Left ventricle myocardium inferior (tissue), 1 donor: ENCODE results near the gene MAP3K4. TPM values are rescaled to one million over a fixed set of nuclear protein-coding genes. Genes with fewer than 3 reads are reported as not detected.

Experiments used
- DNase-seq: peaks from one replicate; pipeline ENCODE4 v3.0.0-alpha.2; 2020
- H3K27ac ChIP-seq: fragments of 200-600 bp; replicated peaks from 2 replicates; pipeline ENCODE4 v1.8.0; 2021
- H3K27me3 ChIP-seq: fragments of 200-600 bp; 2 replicates; pipeline ENCODE4 v1.8.0; 2021; ENCODE audit warnings: low read depth
- H3K36me3 ChIP-seq: fragments of 200-600 bp; 2 replicates; pipeline ENCODE4 v1.8.0; 2021
- H3K4me1 ChIP-seq: fragments of 200-600 bp; 2 replicates; pipeline ENCODE4 v1.8.0; 2021
- H3K4me3 ChIP-seq: fragments of 200-600 bp; 2 replicates; pipeline ENCODE4 v1.8.0; 2021; ENCODE audit warnings: mild to moderate bottlenecking, moderate library complexity
- H3K9me3 ChIP-seq: fragments of 200-600 bp; replicated peaks from 2 replicates; pipeline ENCODE4 v1.8.0; 2021
- intact Hi-C: fragments of 100-400 bp; cut with micrococcal nuclease; formaldehyde crosslinking; loops from one replicate; pipeline ENCODE4 v1.11.0; 2022
- total RNA-seq: library from RNA; stranded (reverse); fragmentation: NEBNext Ultra II Directional; extraction: Animal tissue kit (Norgen Biotek cat#: 25700); gene quantifications from one replicate; pipeline ENCODE4 v1.2.1, GENCODE V29; 2021
- TF ChIP-seq, protein P1 (sequence below): fragments of 200-600 bp; IDR thresholded peaks from 2 replicates; pipeline ENCODE4 v1.8.0; 2021; ENCODE audit warnings: antibody characterized with exemption, mild to moderate bottlenecking, borderline replicate concordance
- donor health status: DM: no; HTN: yes; CAD: no; lungs with severe emphysema.

MAP3K4 gene
- total RNA-seq, 1 donor from 2014 or later: 37.1 TPM

DNA sequence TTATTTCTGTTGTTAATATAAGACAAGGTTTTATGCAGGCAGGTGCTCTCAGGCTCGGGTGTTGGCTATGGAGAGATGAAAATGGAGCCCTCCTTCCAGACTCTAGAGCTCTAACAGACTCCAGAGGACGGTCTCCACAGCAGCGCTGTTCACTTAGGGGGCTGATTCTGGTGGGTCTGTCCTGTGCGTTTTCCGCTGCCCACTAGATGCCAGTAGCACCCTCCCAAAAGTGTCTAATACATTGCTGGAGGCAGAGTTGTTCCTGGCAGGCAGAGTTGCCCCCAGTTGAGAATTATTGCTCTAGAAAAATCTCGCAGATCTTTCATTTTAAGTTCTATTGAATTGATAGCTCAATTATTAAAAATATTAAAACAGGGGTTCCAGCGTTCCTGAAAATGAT lies 109.9 kb downstream of the MAP3K4 start:
- TF ChIP-seq, protein P1, sequence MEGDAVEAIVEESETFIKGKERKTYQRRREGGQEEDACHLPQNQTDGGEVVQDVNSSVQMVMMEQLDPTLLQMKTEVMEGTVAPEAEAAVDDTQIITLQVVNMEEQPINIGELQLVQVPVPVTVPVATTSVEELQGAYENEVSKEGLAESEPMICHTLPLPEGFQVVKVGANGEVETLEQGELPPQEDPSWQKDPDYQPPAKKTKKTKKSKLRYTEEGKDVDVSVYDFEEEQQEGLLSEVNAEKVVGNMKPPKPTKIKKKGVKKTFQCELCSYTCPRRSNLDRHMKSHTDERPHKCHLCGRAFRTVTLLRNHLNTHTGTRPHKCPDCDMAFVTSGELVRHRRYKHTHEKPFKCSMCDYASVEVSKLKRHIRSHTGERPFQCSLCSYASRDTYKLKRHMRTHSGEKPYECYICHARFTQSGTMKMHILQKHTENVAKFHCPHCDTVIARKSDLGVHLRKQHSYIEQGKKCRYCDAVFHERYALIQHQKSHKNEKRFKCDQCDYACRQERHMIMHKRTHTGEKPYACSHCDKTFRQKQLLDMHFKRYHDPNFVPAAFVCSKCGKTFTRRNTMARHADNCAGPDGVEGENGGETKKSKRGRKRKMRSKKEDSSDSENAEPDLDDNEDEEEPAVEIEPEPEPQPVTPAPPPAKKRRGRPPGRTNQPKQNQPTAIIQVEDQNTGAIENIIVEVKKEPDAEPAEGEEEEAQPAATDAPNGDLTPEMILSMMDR: peak; percentile 29
- no peaks in the 10 kb centered on the region for H3K4me1 ChIP-seq
- H3K9me3 ChIP-seq: no peaks in the 10 kb centered on the region
- no peak for DNase-seq
- no peak overlapping the region for H3K27ac ChIP-seq
- intact Hi-C loops: no loop called here
- H3K27me3 ChIP-seq: no peaks in the 10 kb centered on the region
- no peak overlapping the region for H3K4me3 ChIP-seq
- peaks cover 98% of the 10 kb centered on the region for H3K36me3 ChIP-seq

- intact Hi-C loops: no loop called here
- H3K9me3 ChIP-seq: no peaks in the 10 kb centered on the region
- TF ChIP-seq, protein P1: no peak
- no peaks in the 10 kb centered on the region for H3K27me3 ChIP-seq
- no peak overlapping the region for H3K4me3 ChIP-seq
- DNase-seq: no peak
- H3K4me1 ChIP-seq: no peaks in the 10 kb centered on the region
- H3K27ac ChIP-seq: no peak overlapping the region
- H3K36me3 ChIP-seq: peaks cover 98% of the 10 kb centered on the region
These were observed 111.9 kb downstream of the MAP3K4 start for GRCh38 chr6:161103475-161103874.

GRCh38 chr6:161104966-161105365 lies 113.4 kb downstream of the MAP3K4 start:
- Histone ChIP-seq H3K4me3 (no peak overlapping the region), H3K9me3 (no peaks in the 10 kb centered on the region), H3K27ac (no peak overlapping the region), H3K27me3 (no peaks in the 10 kb centered on the region), H3K36me3 (peaks cover 98% of the 10 kb centered on the region), H3K4me1 (no peaks in the 10 kb centered on the region)
- no peak for DNase-seq
- TF ChIP-seq, protein P1: no peak
- intact Hi-C loops: no loop called here

DNA sequence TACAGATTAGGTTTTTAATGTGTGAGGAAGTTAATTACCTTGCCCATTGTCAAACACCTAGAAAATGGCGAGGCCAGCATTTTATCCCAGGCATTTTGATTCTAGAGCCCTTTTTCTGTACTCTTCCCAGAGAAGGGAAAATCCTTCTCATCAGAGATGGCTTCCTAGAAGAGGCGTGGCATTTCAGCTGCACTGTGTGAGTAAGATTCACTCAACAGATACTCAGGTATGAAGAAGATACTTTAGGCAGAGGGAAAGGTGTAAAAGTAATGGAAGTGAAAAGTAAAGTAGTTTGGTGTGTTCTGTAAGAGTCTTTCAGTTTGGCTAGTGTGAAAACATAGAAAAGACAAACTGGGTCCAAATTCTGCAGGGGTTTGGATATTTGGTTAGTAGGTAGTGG lies 113.8 kb downstream of the MAP3K4 start:
- Histone ChIP-seq H3K36me3 (peaks cover 98% of the 10 kb centered on the region), H3K4me3 (no peak overlapping the region), H3K9me3 (no peaks in the 10 kb centered on the region), H3K4me1 (no peaks in the 10 kb centered on the region), H3K27ac (no peak overlapping the region), H3K27me3 (no peaks in the 10 kb centered on the region)
- TF ChIP-seq, protein P1: no peak
- no peak for DNase-seq
- intact Hi-C loops: no loop called here

- no peak for DNase-seq
- intact Hi-C loops: no loop called here
- Histone ChIP-seq H3K4me3 (no peak overlapping the region), H3K4me1 (no peaks in the 10 kb centered on the region), H3K9me3 (no peaks in the 10 kb centered on the region), H3K27me3 (no peaks in the 10 kb centered on the region), H3K36me3 (peaks cover 98% of the 10 kb centered on the region), H3K27ac (no peak overlapping the region)
- TF ChIP-seq, protein P1: no peak
These were observed 116.5 kb downstream of the MAP3K4 start for GRCh38 chr6:161107779-161108730.
